GM11168 (cell line): ENCODE results near the gene PHKA2.
"Not testable (repeated sequence)": the region's sequence is repeated elsewhere in the genome, so short reads cannot be mapped to it uniquely, and the experiment has no call there.

ENCODE experiments used
- in situ Hi-C: fragments of 300-500 bp; cut with MboI; formaldehyde crosslinking; loops from one replicate; pipeline ENCODE4 v1.12.0; 2022; ENCODE audit warnings: low sequenced_read_pairs; ENCODE audit not compliant: unreplicated experiment

PHKA2 gene

DNA sequence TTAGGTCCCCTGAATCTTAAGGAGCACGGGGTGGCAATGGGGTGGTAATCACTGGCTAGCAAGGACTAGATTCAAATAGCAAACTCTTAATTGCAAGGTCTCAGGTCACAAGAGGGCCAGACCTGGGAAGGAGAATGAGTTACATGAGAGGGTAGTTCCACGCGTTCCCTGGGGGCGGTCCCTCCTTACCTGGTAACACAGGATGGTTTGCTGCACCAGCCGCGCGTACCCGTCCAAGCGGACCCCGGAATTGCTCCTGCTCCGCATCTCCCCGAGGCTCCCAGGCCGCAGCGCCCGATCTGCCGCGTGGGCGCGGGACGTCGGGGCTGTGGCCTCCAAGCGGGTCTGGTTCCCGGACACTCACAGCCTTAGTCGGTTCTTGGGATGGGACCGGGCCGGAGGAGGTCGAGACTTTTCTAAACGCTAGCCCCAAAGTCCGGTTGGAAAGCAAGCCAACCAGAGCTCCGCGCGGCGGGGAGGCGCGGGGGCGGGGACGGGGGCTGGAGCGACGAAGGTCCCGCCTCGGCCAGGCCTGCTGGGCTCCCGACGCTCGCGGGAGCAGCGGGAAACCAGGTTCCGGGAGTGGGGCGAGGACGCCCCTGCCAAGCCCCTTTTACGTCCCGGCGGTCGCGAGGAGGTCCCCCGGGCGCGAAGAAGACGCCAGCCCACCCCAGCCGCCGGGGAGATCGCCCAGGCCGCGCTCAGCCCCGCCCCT is at the start of gene PHKA2:
Gene PHKA2 (minus strand): TSS at position 449 of the 715 bp plus-strand sequence. CDS start 182 bp downstream, at position 267.
- in situ Hi-C loops = no loop called here

DNA sequence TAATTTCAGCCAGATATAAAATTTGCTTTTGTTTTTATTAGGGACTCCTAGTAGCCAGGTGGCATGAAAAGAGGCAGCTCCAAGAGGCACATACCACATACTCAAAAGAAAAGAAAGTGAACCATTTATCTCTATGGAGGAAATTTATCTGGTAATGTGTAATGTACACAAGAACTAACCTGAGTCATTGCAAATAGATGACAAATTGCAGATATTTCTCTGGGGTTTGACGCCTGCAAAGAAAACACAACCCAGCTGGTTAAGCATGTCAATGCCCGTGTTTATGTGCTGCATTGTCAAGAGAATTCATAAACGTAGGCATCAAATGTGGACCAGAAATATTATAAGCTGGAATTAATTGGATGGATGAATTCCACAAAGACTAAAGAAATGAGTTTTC is 46.9 kb upstream of the PHKA2 start:
- in situ Hi-C loops = loop anchor here (25.0 kb wide), 1 partner anchor 306 kb away; the partner anchor contains the start of gene PDHA1

DNA sequence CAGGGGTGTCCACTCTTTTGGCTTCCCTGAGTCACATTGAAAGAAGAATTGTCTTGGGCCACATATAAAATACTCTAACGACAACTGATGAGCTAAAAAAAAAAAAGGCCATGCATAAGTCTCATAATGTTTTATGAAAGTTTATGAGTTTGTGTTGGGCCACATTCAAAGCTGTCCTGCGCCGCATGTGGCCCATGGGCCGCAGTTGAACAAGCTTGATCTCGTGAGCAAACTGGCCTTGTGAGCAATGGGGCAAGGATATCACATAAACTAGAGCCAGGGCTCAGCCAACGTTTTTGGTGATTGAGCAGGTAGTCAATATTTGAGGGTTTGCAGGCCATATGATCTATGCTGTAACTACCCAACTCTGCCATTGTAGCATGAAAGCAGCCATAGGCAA is 44.6 kb upstream of the PHKA2 start:
- in situ Hi-C loops = loop anchor here (25.0 kb wide), 1 partner anchor 309 kb away; the partner anchor contains the start of gene PDHA1

- in situ Hi-C loops = no loop called here
These were observed 40.5 kb upstream of the PHKA2 start for GRCh38 chrX:19024366-19024765.

- in situ Hi-C loops = no loop called here
These were observed 36.1 kb upstream of the PHKA2 start for GRCh38 chrX:19019996-19020395.

DNA sequence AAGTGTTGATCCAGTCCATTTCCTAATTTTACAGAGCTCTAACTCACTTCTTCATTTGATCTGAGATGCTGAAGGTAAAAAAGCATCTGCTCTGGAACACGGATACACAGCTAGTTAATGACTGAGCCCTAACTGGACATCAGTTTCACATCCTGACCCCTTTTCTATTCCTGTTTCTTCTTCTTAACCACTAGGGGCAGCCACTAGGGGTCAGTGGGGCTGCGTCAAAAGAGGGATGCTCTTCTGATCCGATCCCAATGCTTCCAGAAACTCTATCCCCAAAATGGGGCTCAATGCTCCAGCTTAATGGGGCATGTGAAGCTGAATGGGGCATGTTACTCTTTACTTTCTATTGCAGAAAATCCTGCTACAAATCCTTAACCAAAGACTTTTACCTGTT is 33.4 kb upstream of the PHKA2 start:
- in situ Hi-C loops = no loop called here

DNA sequence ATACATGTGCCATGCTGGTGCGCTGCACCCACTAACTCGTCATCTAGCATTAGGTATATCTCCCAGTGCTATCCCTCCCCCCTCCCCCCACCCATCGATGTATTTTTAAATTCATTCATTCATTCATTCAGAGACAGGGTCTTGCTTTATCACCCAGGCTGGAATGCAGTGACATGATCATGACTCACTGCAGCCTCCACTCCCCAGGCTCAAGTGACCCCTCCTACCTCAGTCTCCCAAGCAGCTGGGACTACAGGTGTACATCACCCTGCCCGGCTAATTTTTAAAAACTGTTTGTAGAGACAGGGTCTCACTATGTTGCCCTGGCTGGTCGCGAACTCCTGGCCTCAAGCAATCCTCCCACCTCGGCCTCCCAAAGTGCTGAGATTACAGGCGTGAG is 32.7 kb upstream of the PHKA2 start:
- in situ Hi-C loops = not testable (repeated sequence)

- in situ Hi-C loops = no loop called here
These were observed 24.0 kb upstream of the PHKA2 start for GRCh38 chrX:19007868-19008267.

GRCh38 chrX:19007011-19007410 is 23.1 kb upstream of the PHKA2 start:
- in situ Hi-C loops = no loop called here

DNA sequence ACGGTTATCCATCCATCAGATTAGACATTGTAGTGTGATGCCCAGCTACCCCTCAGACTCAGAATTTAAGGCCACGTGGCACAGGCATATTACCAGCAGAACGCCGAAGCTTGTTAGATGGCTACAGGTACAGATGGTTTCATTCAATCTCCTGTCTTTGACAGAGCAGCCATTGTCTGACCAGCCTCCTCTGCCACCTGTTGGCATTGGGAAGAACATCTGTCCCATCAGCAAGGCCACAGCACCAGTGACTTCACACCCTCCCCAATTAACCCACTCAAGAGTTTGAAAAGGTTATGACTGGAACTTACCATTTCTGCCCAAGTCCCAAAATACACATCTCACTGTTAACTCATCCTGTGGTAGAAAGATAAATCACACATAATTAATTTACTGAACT is 22.0 kb upstream of the PHKA2 start:
- in situ Hi-C loops = no loop called here

DNA sequence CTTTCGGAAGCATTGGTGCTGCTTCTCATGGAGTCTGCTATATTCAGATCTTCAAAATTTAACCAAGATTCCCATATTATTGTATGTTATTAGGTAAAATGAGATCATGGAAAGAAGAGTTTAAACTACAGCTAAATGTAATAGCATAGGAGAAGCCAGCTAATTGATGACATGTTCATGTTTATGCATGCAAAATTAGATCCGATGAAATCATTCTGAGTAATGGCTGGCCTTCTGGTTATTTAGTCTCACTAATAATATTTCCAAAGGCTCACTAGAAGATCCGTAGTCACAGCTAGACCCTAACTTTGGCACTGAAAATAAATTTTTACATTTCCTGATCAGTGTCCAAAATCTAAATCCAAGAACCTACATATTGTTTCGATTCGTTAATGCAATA is 19.8 kb upstream of the PHKA2 start:
- in situ Hi-C loops = no loop called here

- in situ Hi-C loops = no loop called here
These were observed 14.7 kb upstream of the PHKA2 start for GRCh38 chrX:18998653-18999052.

- in situ Hi-C loops = no loop called here
These were observed 14.0 kb upstream of the PHKA2 start for GRCh38 chrX:18997916-18998315.

DNA sequence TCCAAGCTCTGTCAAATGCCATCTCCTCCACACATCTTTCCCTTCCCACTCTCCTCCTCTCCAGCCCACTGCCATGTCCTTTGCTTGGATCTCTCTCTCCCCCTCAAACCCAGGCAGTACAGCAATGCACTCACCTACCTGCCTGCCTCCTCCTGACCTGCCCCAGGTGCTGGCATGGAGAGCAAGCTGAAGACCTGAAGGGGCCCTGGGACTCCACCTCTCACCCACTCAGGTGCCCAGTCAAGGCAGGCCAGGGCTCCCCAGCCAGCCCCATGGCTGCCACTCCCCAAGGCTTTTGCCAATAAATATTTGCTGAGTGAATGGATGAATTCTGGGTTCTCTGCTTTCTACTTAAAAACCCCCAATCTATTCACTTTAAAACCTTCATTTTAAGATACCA is 12.6 kb upstream of the PHKA2 start:
- in situ Hi-C loops = no loop called here

GRCh38 chrX:18995221-18995620 is 11.3 kb upstream of the PHKA2 start:
- in situ Hi-C loops = no loop called here

DNA sequence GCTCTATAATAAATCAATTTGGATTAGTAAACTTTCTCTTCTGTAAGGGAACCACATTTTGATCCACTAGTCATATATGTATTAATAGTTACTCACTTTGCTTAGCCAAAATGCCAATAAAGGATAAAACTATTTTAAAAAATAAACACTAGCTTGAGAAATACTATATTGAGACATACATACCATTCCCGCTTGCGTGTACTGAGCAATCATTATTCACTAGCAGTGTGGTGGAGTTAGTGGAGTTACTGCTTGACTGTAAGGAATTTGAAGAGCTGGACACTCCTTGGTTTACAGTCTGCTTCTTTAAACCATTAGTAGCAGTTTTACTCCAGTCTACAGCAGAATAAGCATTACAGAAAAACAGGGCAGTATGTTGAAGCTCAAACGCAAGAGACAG is 10.8 kb upstream of the PHKA2 start:
- in situ Hi-C loops = no loop called here

DNA sequence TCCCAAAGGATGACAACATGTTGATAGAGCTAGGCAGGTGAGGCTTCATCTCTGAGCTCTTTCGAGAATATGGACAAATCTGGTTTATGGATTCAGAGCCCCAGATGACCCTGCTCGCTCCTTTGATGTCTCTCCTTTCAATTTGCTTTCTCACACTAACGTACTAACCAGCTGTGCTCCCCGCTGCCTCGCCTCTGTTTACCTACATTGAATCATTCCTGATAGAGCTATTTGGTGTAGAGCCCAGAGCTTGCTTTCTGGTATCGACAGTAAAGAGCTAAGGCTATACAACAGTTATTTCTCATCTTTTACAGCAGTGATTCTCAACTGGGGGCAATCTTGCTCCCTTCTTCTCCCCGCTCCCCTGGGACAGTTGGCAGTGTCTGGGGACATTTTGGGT is 8.9 kb upstream of the PHKA2 start:
- in situ Hi-C loops = no loop called here

DNA sequence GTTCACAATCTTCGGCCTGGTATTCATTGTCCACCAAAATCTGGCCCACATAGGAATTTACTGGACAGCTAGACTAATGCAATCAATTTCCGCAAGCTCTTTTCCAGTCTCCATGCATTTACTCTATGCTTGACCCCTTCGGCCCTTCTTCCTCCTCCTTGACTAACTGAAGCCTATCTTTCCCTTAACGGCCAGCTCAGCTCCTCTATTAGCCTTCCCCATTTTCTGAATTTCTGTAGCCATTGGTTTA is 1.2 kb upstream of the PHKA2 start:
- in situ Hi-C loops = no loop called here

DNA sequence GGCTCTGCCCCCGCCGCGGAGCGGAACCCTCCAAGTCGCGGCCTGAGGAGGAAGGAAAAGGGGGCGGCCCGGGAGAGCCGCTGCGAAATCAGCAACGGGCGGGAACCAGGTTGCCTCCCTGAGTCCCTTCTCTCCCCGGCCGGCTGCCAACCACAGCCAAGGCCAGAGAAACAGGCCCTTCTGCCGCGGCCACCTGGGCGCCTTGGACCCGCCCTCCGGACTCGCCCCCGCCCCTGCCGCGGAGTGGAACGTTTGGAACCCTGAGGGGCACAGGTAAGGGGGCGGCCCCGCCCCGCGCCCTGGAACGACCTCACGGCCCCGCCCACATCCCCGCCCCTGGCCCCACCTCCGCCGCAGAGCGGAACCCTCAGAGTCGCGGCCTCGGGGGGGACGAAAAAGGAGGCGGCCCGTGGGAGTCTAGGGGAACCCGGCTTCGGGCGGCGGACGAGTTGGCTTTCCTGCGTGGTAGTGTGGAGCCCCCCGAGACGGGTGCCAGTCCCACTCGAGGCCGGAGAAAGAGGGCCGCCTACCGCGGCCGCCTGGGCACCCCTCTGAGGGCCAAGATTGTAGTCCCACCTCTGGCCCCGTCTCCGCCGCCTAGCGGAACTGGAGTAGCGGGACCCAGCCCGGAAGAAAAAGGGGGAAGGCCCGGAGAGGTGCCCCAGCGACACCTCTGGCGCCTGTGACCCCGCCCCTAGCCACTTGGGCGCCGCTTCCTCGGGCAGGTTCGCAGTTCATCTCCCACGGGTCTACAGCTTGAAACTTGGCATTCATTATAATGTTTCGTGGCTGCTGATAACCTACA is 669 bp upstream of the PHKA2 start:
- in situ Hi-C loops = no loop called here

DNA sequence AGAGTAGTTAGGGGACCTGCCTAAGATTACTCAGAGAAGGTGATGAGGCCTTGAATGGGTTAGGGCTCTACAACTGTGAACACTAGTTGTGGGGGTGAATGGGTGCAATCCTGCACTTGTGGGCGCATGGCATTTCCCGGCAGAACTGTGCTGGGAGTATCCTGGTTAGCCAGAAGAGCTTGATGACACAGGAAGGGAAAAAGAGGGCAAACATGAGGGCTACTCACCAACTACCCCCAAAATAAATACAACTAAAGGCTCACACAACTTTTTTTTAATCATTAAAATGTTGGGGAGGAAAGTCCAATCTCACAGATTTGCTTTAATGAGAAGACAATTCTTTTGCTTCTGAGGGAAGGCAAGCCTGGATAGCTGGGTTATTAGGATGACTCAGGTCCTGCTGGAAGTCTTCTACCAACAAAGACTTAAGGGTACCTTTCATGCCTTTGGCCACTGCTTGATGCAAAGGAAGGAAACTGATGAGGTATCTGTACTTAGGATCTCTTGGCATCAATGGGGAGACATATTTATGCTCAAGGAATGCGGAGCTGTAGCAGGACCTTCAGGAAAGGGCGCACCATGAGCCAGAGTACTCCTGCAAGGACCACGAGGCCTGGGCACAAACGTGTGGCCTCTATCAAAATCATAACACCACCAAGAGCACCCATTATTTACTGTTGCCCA is 2.6 kb downstream of the PHKA2 start:
- in situ Hi-C loops = no loop called here

GRCh38 chrX:18980262-18980661 is 3.7 kb downstream of the PHKA2 start:
- in situ Hi-C loops = not testable (repeated sequence)
